ENCODE data around the gene ZNF765. TPM values are rescaled to one million over a fixed set of nuclear protein-coding genes. Genes with fewer than 3 reads are reported as not detected.

ZNF765 gene
- 10.0 and 18.0 TPM in 2 replicates for total RNA-seq

DNA sequence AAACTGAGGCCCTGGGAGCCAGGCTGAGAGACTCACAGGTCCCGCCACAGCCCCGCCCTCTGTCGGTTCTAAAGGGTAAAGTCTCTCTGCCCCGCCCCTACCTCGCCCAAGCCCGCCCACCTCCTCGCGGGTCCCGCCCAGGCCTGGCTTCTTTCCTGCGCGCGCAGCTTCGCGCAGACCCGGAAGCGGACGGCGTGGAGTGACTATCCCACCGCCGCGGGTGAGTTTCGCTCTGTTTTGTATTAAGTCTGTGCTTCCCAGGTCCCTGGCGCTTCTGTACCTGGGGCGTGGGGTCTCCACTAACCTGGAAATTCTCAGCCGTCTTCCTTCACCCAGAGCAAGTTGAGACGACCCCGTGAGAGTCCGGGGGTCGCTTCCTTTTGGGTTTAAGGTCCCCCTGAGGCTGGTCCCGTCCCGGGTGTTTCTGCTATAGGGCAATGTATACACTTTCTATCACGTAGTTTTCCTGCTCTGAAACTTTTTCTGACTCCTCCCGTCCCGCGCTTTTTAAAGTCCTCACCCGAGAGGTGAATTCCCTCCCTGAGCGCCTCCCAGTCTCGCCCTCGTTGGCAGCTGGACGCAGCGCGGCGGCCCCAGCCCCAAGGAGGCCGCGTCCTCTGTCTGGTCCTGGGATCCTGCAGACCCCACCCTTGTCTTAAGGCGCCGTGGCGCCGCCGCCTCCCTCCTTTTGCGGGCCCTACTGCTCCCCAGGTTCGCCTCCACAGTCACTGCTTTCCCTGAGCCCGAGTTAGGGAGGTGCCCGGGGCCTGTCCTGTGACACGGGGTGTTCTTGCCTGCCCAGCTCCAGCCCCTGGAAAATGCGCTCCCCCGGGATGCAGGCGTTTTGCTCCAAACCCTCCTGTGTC is at the start of gene ZNF765:
Gene ZNF765 (plus strand): TSS at position 176 of the 866 bp plus-strand sequence. CDS start 2,867 bp downstream, outside the sequence.

GRCh38 chr19:53365134-53365898 is 29.6 kb upstream of the ZNF765 start, which contains the start of gene ZNF525:
Gene ZNF525 (plus strand): TSS chr19:53365705. CDS start chr19:53372282, 6,577 bp downstream.

GRCh38 chr19:53431399-53432087 is 36.6 kb downstream of the ZNF765 start, which contains the start of gene ZNF761:
Gene ZNF761 (plus strand): TSS chr19:53431984. CDS start chr19:53447269, 15,285 bp downstream.

GRCh38 chr19:53467485-53468262 is 72.7 kb downstream of the ZNF765 start, which contains the start of gene ZNF813:
Gene ZNF813 (plus strand): TSS chr19:53467733. CDS start chr19:53483823, 16,090 bp downstream.

Other genes starting within 250 kb of the ZNF765 start
- 5.7 and 8.3 TPM in 2 replicates for gene ZNF347, start 236.1 kb upstream of the ZNF765 start, total RNA-seq
- gene ZNF665, start 201.8 kb upstream of the ZNF765 start, total RNA-seq = 1.6 and 2.3 TPM in 2 replicates
- gene ZNF677, start 140.3 kb upstream of the ZNF765 start, total RNA-seq = 10.4 and 23.4 TPM in 2 replicates
- gene VN1R2, start 136.9 kb upstream of the ZNF765 start, total RNA-seq = under 0.01 TPM in 1 of 2 replicates, not detected in the other
- gene VN1R4, start 127.4 kb upstream of the ZNF765 start, total RNA-seq = not detected in 2 replicates
- gene ZNF845, start 61.4 kb upstream of the ZNF765 start, total RNA-seq = 6.0 and 10.5 TPM in 2 replicates
- gene ZNF525, start 29.4 kb upstream of the ZNF765 start, total RNA-seq = 5.0 and 8.6 TPM in 2 replicates
- 6.2 and 11.4 TPM in 2 replicates for gene ZNF761, start 36.8 kb downstream of the ZNF765 start, total RNA-seq
- gene ZNF813, start 72.6 kb downstream of the ZNF765 start, total RNA-seq = 3.1 and 4.6 TPM in 2 replicates
- gene ZNF331, start 143.0 kb downstream of the ZNF765 start, total RNA-seq = 3.6 and 7.9 TPM in 2 replicates
- not detected in 2 replicates for gene DPRX, start 236.8 kb downstream of the ZNF765 start, total RNA-seq